CD4-positive, alpha-beta T cell treated with Interleukin-1 beta for 1 hour (primary cell): ENCODE measurements around the gene HBS1L.
"Not testable (repeated sequence)": the region's sequence is repeated elsewhere in the genome, so short reads cannot be mapped to it uniquely, and the experiment has no call there.

Experiments
- DNase-seq, 2 donors: peaks; one replicate each; pipeline ENCODE4 v3.0.0-alpha.2; 2020 to 2022

HBS1L gene

GRCh38 chr6:135073756-135074393 lies 19.3 kb upstream of the HBS1L start:
- no peak for DNase-seq

- DNase-seq = no peak
Observed at GRCh38 chr6:135073217-135073616, 18.6 kb upstream of the HBS1L start.

- DNase-seq = no peak
Observed at GRCh38 chr6:135072753-135073152, 18.1 kb upstream of the HBS1L start.

GRCh38 chr6:135071541-135071940 lies 16.9 kb upstream of the HBS1L start:
- no peak for DNase-seq

GRCh38 chr6:135067911-135068310 lies 13.3 kb upstream of the HBS1L start:
- DNase-seq = no peak

- peak in 1 of 2 donors; percentile 16 for DNase-seq
Observed at GRCh38 chr6:135066806-135067205, 12.2 kb upstream of the HBS1L start.

GRCh38 chr6:135066397-135066796 lies 11.8 kb upstream of the HBS1L start:
- DNase-seq = no peak

GRCh38 chr6:135064586-135064985 lies 10.0 kb upstream of the HBS1L start:
- DNase-seq = no peak

- DNase-seq = no peak
Observed at GRCh38 chr6:135063926-135064325, 9.3 kb upstream of the HBS1L start.

- no peak for DNase-seq
Observed at GRCh38 chr6:135062735-135063134, 8.1 kb upstream of the HBS1L start.

GRCh38 chr6:135060076-135060475 lies 5.5 kb upstream of the HBS1L start:
- DNase-seq = no peak

GRCh38 chr6:135058299-135058698 lies 3.7 kb upstream of the HBS1L start:
- not testable (repeated sequence) for DNase-seq

- DNase-seq = no peak
Observed at GRCh38 chr6:135056632-135057031, 2.0 kb upstream of the HBS1L start.

GRCh38 chr6:135054226-135054568 lies 425 bp downstream of the HBS1L start:
- no peak for DNase-seq

- DNase-seq = no peak
Observed at GRCh38 chr6:135053406-135053805, 1.2 kb downstream of the HBS1L start.

- DNase-seq = no peak
Observed at GRCh38 chr6:135052939-135053338, 1.7 kb downstream of the HBS1L start.

- DNase-seq = no peak
Observed at GRCh38 chr6:135048915-135049314, 5.7 kb downstream of the HBS1L start.

- no peak for DNase-seq
Observed at GRCh38 chr6:135047336-135047735, 7.3 kb downstream of the HBS1L start.

GRCh38 chr6:135046912-135047311 lies 7.7 kb downstream of the HBS1L start:
- peak in 1 of 2 donors; percentile 30 for DNase-seq

GRCh38 chr6:135044639-135045038 lies 10.0 kb downstream of the HBS1L start:
- no peak for DNase-seq

- DNase-seq = no peak
Observed at GRCh38 chr6:135043846-135044245, 10.8 kb downstream of the HBS1L start.

GRCh38 chr6:135043364-135043763 lies 11.3 kb downstream of the HBS1L start:
- DNase-seq = no peak

- no peak for DNase-seq
Observed at GRCh38 chr6:135038335-135038734, 16.3 kb downstream of the HBS1L start.

GRCh38 chr6:135037541-135037940 lies 17.1 kb downstream of the HBS1L start:
- DNase-seq = no peak

- DNase-seq = no peak
Observed at GRCh38 chr6:135036731-135037420, 17.7 kb downstream of the HBS1L start.
